GM12873 (cell line): ENCODE measurements around the gene TIMM44.

Experiments used
- TF ChIP-seq, protein P1 (sequence below): IDR thresholded peaks from 2 replicates; pipeline ENCODE4 v1.5.1; 2012; ENCODE audit warnings: low read depth, mild to moderate bottlenecking, moderate library complexity, low read length, control low read depth; ENCODE audit not compliant: insufficient read depth; ENCODE audit errors: missing control alignments

The TIMM44 gene

DNA sequence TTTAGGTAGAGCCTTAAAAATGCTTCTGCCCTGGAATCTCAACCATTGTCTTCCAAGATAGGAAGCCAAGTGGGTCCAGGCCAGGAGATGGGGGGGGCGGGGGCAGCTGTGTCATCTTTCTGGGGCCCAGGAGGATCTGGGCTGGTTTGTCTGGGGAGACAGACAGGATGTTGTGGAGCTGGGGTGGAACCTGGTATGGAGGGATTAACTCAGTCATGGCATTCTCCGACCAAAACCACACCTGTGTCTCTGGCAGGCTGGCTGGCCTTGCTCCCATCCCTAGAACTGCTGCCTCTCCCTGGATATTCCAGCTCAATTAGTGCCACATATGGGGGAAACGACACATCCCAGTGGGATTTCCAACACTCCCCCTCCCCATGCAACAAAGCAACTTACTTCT lies 42.5 kb downstream of the TIMM44 start:
- TF ChIP-seq, protein P1, sequence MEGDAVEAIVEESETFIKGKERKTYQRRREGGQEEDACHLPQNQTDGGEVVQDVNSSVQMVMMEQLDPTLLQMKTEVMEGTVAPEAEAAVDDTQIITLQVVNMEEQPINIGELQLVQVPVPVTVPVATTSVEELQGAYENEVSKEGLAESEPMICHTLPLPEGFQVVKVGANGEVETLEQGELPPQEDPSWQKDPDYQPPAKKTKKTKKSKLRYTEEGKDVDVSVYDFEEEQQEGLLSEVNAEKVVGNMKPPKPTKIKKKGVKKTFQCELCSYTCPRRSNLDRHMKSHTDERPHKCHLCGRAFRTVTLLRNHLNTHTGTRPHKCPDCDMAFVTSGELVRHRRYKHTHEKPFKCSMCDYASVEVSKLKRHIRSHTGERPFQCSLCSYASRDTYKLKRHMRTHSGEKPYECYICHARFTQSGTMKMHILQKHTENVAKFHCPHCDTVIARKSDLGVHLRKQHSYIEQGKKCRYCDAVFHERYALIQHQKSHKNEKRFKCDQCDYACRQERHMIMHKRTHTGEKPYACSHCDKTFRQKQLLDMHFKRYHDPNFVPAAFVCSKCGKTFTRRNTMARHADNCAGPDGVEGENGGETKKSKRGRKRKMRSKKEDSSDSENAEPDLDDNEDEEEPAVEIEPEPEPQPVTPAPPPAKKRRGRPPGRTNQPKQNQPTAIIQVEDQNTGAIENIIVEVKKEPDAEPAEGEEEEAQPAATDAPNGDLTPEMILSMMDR = no peak

DNA sequence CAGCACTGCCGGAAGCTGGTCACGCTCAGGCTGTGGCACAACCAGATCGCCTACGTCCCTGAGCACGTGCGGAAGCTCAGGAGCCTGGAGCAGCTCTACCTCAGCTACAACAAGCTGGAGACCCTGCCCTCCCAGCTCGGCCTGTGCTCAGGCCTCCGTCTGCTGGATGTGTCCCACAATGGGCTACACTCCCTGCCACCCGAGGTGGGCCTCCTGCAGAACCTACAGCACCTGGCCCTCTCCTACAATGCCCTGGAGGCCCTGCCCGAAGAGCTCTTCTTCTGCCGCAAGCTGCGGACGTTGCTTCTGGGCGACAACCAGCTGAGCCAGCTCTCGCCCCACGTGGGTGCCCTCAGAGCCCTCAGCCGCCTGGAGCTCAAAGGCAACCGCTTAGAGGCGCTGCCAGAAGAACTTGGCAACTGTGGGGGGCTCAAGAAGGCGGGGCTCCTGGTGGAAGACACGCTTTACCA lies 43.0 kb downstream of the TIMM44 start:
- TF ChIP-seq, protein P1 = no peak

DNA sequence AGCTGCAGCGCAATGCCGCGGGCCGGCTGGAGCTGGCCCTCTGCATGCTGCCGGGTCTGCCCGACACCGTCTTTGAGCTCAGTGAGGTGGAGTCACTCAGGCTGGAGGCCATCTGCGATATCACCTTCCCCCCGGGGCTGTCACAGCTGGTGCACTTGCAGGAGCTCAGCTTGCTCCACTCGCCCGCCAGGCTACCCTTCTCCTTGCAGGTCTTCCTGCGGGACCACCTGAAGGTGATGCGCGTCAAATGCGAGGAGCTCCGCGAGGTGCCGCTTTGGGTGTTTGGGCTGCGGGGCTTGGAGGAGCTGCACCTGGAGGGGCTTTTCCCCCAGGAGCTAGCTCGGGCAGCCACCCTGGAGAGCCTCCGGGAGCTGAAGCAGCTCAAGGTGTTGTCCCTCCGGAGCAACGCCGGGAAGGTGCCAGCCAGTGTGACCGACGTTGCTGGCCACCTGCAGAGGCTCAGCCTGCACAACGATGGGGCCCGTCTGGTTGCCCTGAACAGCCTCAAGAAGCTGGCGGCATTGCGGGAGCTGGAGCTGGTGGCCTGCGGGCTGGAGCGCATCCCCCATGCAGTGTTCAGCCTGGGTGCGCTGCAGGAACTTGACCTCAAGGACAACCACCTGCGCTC lies 43.6 kb downstream of the TIMM44 start:
- TF ChIP-seq, protein P1 = no peak

DNA sequence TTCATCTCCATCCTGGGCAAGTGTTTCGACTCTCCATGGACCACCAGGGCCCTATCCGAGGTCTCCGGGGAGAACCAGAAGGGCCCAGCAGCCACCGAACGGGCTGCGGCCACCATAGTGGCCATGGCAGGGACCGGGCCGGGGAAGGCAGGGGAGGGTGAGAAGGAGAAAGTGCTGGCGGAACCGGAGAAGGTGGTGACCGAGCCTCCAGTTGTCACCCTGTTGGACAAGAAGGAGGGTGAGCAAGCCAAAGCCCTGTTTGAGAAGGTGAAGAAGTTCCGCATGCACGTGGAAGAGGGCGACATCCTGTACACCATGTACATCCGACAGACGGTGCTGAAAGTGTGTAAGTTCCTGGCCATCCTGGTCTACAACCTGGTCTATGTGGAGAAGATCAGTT lies 44.5 kb downstream of the TIMM44 start:
- TF ChIP-seq, protein P1 = no peak

DNA sequence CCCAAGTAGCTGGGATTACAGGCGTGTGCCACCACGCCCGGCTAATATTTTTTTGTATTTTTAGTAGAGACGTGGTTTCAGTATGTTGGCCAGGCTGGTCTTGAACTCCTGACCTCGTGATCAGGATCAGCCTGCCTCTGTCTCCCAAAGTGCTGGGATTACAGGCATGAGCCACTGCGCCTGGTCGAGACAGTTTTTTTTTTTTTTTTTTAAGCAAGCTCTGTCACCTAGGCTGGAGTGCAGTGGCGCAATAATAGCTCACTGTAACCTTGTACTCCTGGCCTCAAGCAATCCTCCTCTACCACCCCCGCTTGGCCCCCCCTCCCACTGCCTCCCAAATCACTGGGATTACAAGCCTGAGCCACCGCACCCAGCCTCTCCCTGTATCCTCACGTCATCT lies 46.2 kb downstream of the TIMM44 start:
- TF ChIP-seq, protein P1 = no peak

DNA sequence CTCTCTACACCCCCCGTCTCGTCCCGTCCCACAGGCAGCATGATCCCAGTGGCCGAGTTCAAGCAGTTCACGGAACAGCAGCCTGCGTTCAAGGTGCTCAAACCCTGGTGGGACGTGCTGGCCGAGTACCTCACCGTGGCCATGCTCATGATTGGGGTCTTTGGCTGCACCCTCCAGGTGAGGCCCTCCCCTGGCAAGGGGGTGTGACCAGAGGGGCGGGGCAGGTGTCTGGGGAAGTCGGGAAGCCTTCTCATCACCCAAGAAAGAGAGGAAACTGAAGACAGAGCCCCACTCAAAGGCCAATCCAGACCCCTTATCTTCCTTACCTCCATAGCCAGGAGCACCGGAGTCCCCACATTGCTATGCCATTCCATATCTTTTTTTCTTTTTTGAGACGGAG lies 47.9 kb downstream of the TIMM44 start:
- TF ChIP-seq, protein P1 = no peak

DNA sequence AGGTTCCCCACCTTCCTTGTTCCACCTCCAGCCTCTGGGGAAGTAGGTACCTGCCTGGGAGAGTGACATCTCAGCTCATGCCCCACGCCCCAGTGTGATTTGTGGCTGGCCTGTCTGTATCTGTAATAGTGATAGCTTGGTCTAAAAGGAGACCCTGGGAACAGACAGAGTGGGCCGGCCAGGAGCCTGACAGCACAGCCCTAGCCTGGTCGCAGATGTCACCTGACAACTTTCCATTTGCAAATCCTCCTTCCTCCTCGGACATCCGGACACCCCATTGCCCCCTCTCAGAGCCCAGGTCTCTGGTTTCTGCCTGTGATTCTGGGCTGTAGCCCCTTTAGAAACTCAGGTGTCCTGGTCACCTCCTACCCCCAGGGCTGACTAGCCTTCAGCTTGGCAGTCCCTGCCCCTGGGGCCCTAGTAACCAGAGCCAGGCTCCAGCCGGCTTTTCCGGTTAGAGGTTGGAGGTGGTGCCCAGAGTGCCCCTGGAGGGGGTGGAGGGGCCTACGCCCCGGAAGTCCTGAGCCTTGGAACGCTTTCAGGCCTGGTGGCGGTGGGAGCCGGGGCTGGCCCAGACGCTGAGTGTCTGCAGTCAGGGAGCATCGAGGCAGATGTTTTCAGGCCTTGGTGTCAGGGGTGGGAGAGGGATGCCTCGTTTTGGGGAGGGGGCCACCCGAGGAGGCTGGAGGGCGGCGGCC lies 48.7 kb downstream of the TIMM44 start:
- TF ChIP-seq, protein P1 = no peak
